ENCODE data around the gene WNT11. TPM values are rescaled to one million over a fixed set of nuclear protein-coding genes. Genes with fewer than 3 reads are reported as not detected.

Gene WNT11
- total RNA-seq: 0.40 TPM in 1 of 2 replicates, not detected in the other

DNA sequence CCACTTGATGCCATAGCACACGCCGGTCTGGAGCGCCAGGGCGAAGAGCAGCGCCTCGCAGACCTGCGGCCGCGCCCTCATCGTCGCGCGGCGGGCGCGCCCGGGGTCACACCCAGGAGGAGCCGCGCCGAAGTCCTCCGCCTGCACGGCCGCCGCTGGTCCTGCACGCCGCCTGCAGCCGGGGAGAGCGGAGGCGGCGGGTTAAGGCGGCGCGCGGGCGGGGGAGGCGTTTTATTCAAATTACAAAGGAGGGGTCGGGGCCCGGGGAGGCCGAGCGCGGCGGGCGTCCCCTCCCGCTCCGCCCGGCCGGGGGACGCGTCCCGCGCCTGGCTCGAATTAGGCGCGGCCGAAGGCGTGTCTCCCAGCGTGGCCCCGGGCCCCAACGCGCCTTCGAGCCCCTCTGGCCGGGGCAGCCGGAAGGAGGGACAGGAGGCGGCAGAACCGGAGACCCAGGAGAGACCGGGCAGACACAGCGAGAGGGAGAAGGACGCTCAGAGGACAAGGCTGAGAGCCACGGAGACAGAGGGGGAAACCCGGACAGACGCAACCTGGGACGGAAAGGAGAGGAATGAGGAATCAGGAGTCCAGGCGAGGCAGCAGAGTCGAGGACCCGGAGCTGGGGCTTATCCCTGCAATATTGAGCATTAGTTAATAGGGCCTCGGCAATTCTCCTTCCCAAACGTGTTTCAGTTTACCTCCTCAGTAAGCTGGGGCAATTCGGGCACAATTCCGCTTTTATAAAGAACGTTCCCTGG is at the start of gene WNT11:
WNT11 (minus strand) TSS at position 176 of the 755 bp plus-strand sequence; CDS start at position 81, 95 bp downstream.
- peak in 1 of 2 donors; percentile 21 for DNase-seq (ENCODE audit: low read depth in 2 of 2)

DNA sequence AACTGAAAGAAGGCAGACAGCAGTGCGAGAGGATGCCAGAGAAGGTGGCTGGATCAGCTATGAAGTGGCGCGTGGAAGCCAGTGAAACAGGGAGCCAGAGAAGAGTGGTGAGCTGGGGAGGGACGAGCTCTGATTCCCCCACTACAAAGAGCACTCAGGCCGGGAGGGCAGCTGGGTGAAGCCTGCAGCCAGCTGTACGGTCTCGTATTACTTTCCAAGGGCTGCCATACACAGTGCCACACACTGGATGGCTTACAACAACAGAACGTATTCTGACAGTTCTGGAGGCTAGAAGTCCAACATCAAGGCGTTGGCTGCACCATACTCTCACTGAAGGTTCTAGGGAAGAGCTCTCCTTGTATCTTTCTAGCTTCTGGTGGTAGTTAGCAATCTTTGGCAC is 47.1 kb upstream of the WNT11 start:
- DNase-seq (ENCODE audit: low read depth in 2 of 2): no peak

GRCh38 chr11:76252631-76253070 is 46.3 kb upstream of the WNT11 start:
- DNase-seq (ENCODE audit: low read depth in 2 of 2): no peak

- DNase-seq (ENCODE audit: low read depth in 2 of 2): peak in 1 of 2 donors; percentile 37
These were observed 45.3 kb upstream of the WNT11 start for GRCh38 chr11:76251576-76251975.

GRCh38 chr11:76251226-76251575 is 44.9 kb upstream of the WNT11 start:
- DNase-seq (ENCODE audit: low read depth in 2 of 2): no peak

DNA sequence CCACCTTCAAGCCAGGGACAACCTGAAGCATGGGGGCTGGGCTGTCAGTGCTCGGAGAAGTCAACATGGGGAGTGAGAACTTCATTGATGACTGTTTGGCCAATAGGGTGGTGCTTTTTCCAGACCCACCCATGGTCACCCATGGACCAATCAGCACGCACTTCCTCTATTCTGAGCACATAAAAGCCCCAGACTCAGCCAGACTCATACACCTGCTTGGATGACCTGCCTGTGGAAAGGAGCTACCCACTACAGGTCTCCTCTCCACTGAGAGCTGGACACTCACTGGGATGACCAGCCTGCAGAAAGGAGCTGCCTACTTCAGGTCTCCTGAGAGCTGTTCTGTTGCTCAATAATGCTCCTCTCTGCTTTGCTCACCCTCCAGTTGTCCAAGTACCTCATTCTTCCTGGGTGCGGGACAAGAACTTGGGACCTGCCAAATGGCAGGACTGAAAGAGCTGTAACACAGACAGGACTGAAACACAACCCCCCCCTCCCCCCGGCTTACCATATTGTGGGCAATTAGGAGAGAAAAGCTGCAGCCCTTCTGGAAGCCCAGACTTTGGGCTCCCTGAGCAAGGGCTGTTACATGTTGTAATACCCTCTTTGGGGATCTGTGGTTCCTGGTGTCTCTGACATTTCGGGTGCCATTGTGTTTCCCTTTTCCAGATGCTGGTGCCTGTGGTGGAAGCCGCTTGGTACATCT is 44.4 kb upstream of the WNT11 start:
- no peak for DNase-seq (ENCODE audit: low read depth in 2 of 2)

DNA sequence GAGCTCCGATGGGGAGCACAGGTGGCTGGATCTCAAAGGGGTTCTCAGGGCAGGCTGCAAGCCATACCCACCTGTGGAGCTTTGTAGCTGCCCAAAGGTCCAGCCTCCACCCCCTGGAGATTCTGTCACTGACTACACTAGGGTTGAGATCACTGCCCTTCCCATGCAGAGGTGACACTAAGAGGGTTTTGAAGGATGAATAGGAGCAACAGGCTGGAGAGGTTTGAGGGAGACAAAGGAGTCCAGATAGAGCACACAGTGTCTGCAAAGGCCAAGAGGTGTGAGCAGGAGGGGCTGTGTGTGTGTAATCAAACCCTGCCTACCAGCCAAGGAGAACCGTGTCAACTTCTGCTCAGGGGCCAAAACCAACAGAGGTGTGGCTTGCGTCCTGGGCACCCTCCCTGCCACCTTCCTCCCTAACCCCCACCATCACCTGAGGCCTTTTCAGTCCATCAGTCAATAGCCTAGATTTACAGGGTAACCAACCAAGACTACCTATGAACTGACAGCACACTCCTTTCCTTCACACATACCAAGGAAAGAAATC is 43.0 kb upstream of the WNT11 start:
- no peak for DNase-seq (ENCODE audit: low read depth in 2 of 2)

DNA sequence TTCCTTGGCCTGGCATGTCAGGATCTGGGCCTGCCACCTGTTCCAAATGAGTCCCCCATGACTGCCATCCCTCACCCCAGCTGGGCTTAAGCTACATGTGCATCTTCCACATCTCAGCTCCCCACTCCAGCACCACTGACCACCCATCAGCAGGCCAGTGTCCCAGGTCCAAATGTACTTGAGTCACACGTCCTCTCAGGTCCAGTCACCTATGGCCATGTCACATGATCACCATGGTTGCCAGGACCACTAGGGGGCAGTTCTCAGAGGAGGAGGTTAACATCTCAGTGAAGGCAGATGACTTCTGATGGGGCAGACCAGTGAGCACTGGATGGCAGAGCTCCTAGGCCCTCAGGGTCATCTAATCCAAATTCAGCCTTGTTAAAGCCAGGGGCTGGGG is 41.9 kb upstream of the WNT11 start:
- peak; percentile 36 to 55 for DNase-seq (ENCODE audit: low read depth in 2 of 2)

GRCh38 chr11:76247091-76247490 is 40.8 kb upstream of the WNT11 start:
- no peak for DNase-seq (ENCODE audit: low read depth in 2 of 2)

DNA sequence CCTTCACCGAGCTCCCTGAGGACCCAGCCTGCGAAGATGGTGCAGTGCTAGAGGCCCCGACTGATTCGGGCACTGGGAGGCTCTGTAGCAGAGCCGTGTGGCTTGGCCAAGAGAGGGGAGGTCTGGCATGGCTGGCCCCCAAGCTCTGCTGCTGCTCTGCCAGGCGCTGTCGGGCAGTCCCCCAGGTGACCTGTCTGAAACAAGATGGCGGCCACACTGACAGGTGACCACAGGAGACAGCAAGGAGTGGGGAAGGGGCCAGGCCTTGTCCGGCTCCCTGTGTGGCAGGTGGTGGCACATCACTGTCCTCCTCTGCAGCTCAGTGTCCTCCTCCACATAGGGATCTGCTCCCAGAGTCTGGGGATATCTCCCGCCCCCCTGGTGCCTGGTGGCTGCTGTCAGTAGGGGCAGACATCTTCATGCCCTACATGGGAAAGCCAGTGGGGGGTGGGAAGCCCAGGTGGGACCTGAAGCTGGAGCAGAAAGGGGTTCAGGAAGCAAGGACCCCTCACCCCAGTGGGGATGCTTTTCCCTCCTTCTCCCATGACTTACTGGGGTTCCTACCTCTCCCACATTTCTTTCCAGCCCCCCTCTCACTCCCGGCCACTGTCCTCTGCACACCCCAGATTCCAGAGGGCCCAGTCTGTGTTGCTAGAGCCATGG is 40.1 kb upstream of the WNT11 start:
- no peak for DNase-seq (ENCODE audit: low read depth in 2 of 2)

DNA sequence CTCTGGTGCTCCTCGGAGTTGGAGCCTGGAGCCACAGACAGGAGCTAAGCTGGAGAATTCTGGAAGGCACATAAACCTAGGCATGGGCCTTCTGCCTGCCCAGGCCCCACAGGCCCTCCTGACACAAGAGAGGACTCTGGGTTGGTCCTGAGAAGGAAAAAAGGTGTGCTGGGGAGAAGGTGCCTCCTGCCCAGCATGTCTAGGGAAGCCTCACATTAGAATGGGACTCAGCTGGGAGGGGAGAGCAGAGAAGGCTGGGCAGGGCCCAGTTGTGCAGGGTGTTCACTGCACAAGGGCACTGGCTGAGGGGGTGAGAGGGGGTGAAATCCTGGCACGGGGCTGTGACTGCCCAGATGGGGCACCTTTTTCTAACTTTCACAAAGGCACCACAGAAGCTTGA is 39.4 kb upstream of the WNT11 start:
- DNase-seq (ENCODE audit: low read depth in 2 of 2): no peak

DNA sequence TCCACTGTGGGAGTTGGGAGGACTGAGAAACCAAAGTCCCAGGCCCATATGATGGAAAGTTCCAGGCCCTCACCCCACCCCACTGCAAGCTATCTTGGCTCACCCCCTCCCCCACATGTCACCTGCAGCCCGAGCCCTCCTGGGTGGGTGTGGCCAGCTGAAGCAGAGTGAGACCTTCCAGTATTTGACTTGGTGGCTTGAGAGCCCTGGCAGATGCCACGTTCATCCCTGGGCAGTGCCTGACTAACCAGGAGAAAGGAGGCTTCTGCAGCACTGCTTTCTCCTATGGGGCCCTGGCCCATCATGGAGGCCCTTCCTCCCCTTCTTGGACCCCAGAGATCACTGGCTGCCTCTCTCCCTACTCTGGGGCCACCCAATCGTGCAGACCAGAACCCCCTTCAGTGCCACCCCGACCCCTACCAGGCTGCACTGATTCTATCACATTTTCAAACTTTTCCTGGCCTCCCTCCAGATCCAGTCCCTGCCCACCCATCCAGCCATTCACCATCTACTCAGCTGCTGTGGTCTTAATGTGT is 38.1 kb upstream of the WNT11 start:
- DNase-seq (ENCODE audit: low read depth in 2 of 2): no peak

GRCh38 chr11:76243957-76244285 is 37.6 kb upstream of the WNT11 start:
- DNase-seq (ENCODE audit: low read depth in 2 of 2): no peak

DNA sequence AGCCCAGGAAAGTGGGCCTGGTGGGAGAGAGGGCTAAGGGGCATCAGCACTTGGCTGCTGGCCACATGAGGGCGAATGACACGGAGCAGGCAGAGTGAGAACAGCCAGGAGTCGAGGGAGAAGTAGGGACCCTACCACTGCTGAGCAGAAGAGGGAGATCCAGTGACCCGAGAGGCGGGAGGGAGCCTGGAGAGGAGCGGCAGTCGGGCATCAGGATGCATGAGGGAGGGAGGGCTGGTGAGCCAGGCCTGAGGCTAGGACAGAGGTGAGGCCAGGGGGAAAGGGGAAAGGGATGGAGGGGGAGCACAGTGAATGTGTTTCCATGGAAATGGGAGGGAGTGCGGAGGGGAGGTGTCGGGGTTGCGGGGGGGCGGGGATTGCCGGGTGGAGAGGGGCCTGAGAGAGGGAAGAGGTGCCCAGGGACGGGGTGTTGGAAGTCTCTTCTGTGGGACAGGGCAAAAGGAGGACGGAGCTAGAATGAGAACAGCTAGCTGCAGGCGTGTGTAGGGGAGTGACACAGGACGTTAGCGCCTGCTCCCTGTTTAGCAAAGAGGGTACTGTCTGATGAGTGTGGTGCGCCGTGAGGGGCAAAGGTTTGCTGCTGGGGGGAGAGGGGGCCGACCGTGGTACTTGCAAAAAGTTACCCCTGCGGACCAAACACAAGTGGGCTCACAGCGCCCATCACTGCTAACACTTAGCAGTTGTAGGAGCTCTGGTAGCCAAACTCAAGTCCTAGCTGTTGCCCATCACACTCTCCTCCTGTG is 37.1 kb upstream of the WNT11 start:
- no peak for DNase-seq (ENCODE audit: low read depth in 2 of 2)

- DNase-seq (ENCODE audit: low read depth in 2 of 2): no peak
These were observed 35.9 kb upstream of the WNT11 start for GRCh38 chr11:76242004-76242779.

DNA sequence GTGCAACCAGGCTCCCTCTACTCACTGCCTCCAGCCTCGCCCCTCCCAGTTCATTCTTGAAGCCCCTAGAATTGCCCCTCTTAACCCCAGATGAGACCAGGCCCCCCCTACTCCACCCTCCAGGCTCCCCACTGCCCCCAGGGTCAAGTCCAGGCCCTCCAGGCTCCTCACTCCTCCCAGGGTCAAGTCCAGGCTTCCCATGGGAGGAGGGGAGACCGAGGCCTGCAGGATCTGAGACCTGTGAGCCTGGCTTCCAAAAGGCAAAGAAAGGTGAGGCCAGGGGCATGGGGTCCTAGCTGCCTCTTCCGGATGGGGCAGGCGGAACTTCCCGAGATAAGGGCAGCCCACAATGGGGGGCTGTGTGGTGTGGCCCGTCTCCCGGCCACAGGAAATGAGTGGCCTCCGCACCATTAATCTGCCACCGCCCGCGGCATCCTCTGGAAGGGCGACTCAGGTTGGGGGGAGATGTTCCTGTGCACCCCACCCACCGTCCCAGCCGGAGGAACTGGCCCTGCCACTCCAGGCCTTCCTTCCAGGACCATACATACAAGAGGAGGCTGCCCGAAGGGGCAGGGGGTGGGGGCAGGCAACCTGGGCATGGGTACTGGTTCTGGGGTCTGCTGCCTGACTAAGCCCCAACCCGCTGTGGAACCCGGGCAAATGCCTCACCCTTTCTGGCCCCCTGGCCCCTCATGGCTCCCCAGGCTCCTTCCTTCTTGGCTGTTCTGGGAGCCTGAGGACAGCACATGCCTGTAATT is 35.1 kb upstream of the WNT11 start:
- no peak for DNase-seq (ENCODE audit: low read depth in 2 of 2)

DNA sequence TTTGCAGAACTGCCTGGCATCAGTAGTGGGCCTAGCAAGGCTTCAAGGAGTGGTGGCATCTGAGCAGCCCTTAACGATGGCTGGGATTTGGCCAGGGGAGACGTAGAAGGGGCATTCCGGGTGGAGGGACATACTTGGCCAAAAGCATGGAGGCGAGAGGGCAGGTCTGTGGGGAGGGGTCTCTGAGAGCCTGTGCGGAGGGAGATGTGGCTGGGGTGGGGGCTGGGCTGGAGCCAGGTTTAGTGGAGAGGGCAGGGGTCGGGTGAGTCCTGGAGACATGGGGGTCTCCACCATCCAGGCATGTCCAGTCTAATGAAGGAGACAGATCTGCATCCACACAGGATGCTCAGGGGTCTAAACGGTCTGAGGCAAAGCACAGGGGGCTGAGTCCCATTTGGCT is 34.4 kb upstream of the WNT11 start:
- no peak for DNase-seq (ENCODE audit: low read depth in 2 of 2)

GRCh38 chr11:76240161-76240540 is 33.8 kb upstream of the WNT11 start:
- no peak for DNase-seq (ENCODE audit: low read depth in 2 of 2)

DNA sequence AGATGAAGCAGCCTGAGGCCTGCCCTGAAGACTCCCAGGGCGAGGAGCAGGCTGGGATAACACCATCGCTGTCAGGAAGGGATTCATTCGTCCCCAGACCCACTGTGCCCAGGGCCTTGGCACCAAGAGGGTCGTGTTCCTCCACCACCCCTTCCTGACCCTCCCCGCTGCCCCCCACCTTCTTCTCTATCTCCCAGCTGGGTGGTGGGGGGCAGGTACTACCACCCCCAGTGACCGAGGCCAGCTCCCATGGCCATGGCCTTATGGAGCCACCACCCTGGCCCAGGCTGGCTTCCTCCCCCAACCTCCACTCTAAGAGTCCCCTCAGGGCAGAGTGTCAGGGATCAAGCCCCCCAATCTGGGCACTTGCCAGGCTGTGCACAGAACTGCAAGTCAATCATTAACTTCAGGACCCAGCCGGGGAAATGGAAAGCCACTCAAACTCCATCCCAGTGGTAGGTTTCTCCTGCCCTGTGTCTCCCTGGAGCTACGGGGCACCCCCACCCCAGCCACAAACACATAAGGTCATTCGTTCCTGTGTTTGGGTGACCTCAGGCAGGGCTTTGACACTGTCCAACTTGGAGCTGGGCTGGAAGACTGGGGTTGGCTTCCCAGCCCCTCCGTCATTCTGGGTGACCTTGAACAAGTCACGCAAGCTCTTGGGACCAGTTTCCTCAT is 33.3 kb upstream of the WNT11 start:
- no peak for DNase-seq (ENCODE audit: low read depth in 2 of 2)
